ENCODE measurements around the gene CHD5. TPM values are rescaled to one million over a fixed set of nuclear protein-coding genes. Genes with fewer than 3 reads are reported as not detected.

CHD5 gene
- polyA plus RNA-seq, 2 of the 4 experiments (the other 2 are of a cell fraction) = 0.21 to 0.66 TPM

- H3K27ac ChIP-seq = peak overlapping the region in 1 of 2 experiments; percentile 99; a peak in 1 of 6 replicates
- no peaks in the 10 kb centered on the region for H3K9me3 ChIP-seq
- FAIRE-seq (no peak), ATAC-seq (no peak), DNase-seq (ENCODE audit: low read depth in 1 of 2, low spot score in 1 of 2) (no peak)
- peak overlapping the region; percentile 65; the same call in 2 of the 3 replicates for H3K4me2 ChIP-seq
- TF ChIP-seq HEYL (CRISPR knock-in tag; IDR thresholded peaks at IDR 0.05) = no peak
- no peak for TF ChIP-seq HOXB5 (CRISPR knock-in tag; IDR thresholded peaks at IDR 0.05)
- TF ChIP-seq ATOH8 (CRISPR knock-in tag; IDR thresholded peaks at IDR 0.05; ENCODE audit: low read depth) = no peak
- TF ChIP-seq MAFK (IDR thresholded peaks at IDR 0.05; ENCODE audit: partially characterized antibody) = no peak
- TF ChIP-seq TP53 (CRISPR knock-in tag; IDR thresholded peaks at IDR 0.05) = no peak
- no peak for TF ChIP-seq CBX8 (IDR thresholded peaks at IDR 0.05)
- TF ChIP-seq CTCF (IDR thresholded peaks at IDR 0.05) = no peak
- no peak for TF ChIP-seq HES2 (IDR thresholded peaks at IDR 0.05)
- TF ChIP-seq SREBF2 (IDR thresholded peaks at IDR 0.05) = no peak
- no peak for TF ChIP-seq RAD21 (conservative IDR thresholded peaks at IDR 0.05 in 1 of 2, IDR thresholded peaks at IDR 0.05 in 1 of 2)
- TF ChIP-seq CHD2 (IDR thresholded peaks at IDR 0.05; ENCODE audit: low read length, partially characterized antibody) = no peak
- no peak for TF ChIP-seq ZFP36 (IDR thresholded peaks at IDR 0.05; ENCODE audit: borderline replicate concordance, partially characterized antibody)
- no peak overlapping the region for H3K4me3 ChIP-seq
- peaks cover 9% of the 10 kb centered on the region for H3K4me1 ChIP-seq
- ChIA-PET CTCF (interaction anchor here (0.9 to 1.1 kb wide), 2 partner anchors 18 to 30 kb away, joined by 4 to 5 read pairs; no protein-coding TSS in a partner anchor), POLR2A (no interaction called here)
- 82% methylated on average over 10 of the region's 10 CpGs for WGBS (ENCODE audit: missing lambda C conversion rate)
Measured at GRCh38 chr1:6207921-6208320, 27.8 kb upstream of the CHD5 start.

GRCh38 chr1:6207075-6207885 is 27.2 kb upstream of the CHD5 start:
- Histone ChIP-seq H3K9me3 (no peaks in the 10 kb centered on the region), H3K4me3 (peak overlapping the region; percentile 93), H3K4me2 (peak overlapping the region; percentile 65), H3K4me1 (peaks cover 9% of the 10 kb centered on the region), H3K27ac (peak overlapping the region; percentile 99 to 100; a peak in 5 of 6 replicates)
- ChIA-PET CTCF (interaction anchor here (0.9 to 2.1 kb wide), 5 partner anchors 8 to 170 kb away, joined by 4 to 9 read pairs (median 5); no protein-coding TSS in a partner anchor), POLR2A (interaction anchor here (0.8 to 1.0 kb wide), 2 partner anchors 10 to 20 kb away, joined by 3 to 5 read pairs; no protein-coding TSS in a partner anchor)
- 74% methylated on average over 7 of the region's 19 CpGs for WGBS (ENCODE audit: missing lambda C conversion rate)
- no peak for FAIRE-seq
- no peak for DNase-seq (ENCODE audit: low read depth in 1 of 2, low spot score in 1 of 2)
- no peak for ATAC-seq
- TF ChIP-seq RARB (CRISPR knock-in tag; IDR thresholded peaks at IDR 0.05) = no peak
- no peak for TF ChIP-seq POLR2AphosphoS2 (conservative IDR thresholded peaks at IDR 0.05; ENCODE audit: low read length)
- TF ChIP-seq GATA3 (IDR thresholded peaks at IDR 0.05; ENCODE audit: borderline replicate concordance) = no peak
- no peak for TF ChIP-seq ZC3H11A (IDR thresholded peaks at IDR 0.05)
- no peak for TF ChIP-seq MAFK (IDR thresholded peaks at IDR 0.05; ENCODE audit: partially characterized antibody)
- no peak for TF ChIP-seq KDM5A (IDR thresholded peaks at IDR 0.05)
- no peak for TF ChIP-seq HOXB13 (CRISPR knock-in tag; IDR thresholded peaks at IDR 0.05; ENCODE audit: low read depth)
- TF ChIP-seq CTCF (IDR thresholded peaks at IDR 0.05) = no peak
- TF ChIP-seq SMC3 (IDR thresholded peaks at IDR 0.05) = no peak
- no peak for TF ChIP-seq ZSCAN20 (CRISPR knock-in tag; IDR thresholded peaks at IDR 0.05)
- no peak for TF ChIP-seq REST (IDR thresholded peaks at IDR 0.05)
- no peak for TF ChIP-seq BHLHE40 (IDR thresholded peaks at IDR 0.05; ENCODE audit: low read depth, low read length)
- TF ChIP-seq PHF8 (IDR thresholded peaks at IDR 0.05; ENCODE audit: borderline replicate concordance, low read depth) = no peak
- TF ChIP-seq RFX5 (IDR thresholded peaks at IDR 0.05) = no peak
- TF ChIP-seq NPAS2 (CRISPR knock-in tag; IDR thresholded peaks at IDR 0.05; ENCODE audit: borderline replicate concordance) = no peak
- no peak for TF ChIP-seq TP53 (CRISPR knock-in tag; IDR thresholded peaks at IDR 0.05)
- no peak for TF ChIP-seq PBX3 (IDR thresholded peaks at IDR 0.05)
- TF ChIP-seq SREBF2 (IDR thresholded peaks at IDR 0.05) = no peak
